Measurements from ENCODE around the gene L3MBTL3. TPM values are rescaled to one million over a fixed set of nuclear protein-coding genes. Genes with fewer than 3 reads are reported as not detected.

The L3MBTL3 gene
- total RNA-seq, 1 experiment from 2014 or later: 31.5 TPM

GRCh38 chr6:129978148-129978916, 40.0 kb upstream of the L3MBTL3 start:
- Histone ChIP-seq H3K4me2 (ENCODE audit: low read length) (no peak overlapping the region), H3K36me3 (ENCODE audit: control insufficient read depth in 1 of 2, insufficient read depth in 2 of 2, low read length in 2 of 2) (no peaks in the 10 kb centered on the region), H3K9me3 (ENCODE audit: control insufficient read depth in 1 of 2, insufficient read depth in 1 of 2, low read depth in 1 of 2, low read length in 2 of 2) (no peaks in the 10 kb centered on the region), H3K27me3 (ENCODE audit: insufficient read depth, low read length) (no peaks in the 10 kb centered on the region), H2AFZ (ENCODE audit: low read depth, low read length, poor library complexity, severe bottlenecking) (no peak overlapping the region), H3K4me1 (ENCODE audit: control insufficient read depth in 1 of 2, insufficient read depth in 2 of 2, low read length in 2 of 2) (no peaks in the 10 kb centered on the region), H3K79me2 (ENCODE audit: insufficient read depth, low read length) (no peaks in the 10 kb centered on the region), H3K9ac (ENCODE audit: low read length) (no peak overlapping the region), H3K9me2 (ENCODE audit: insufficient read depth) (no peaks in the 10 kb centered on the region), H3K27ac (ENCODE audit: low read depth, low read length) (no peak overlapping the region), H3K4me3 (replicated peaks in 1 of 2; ENCODE audit: low read depth in 1 of 2, low read length in 2 of 2) (no peak overlapping the region), H4K20me1 (ENCODE audit: insufficient read depth) (no peaks in the 10 kb centered on the region)
- intact Hi-C loops (cut with micrococcal nuclease): no loop called here
- ChIA-PET RAD21 (ENCODE audit: low non-redundant PET in 1 of 2, low total read pairs in 2 of 2, uncharacterized antibody in 2 of 2, unreplicated experiment in 2 of 2) (no interaction called here), CTCF (no interaction called here), POLR2A (no interaction called here)
- ATAC-seq: no peak
- peak; percentile 54; the same call in 1 of the 2 replicates for TF ChIP-seq CBX3 (IDR thresholded peaks at IDR 0.05; ENCODE audit: low read depth)
- TF ChIP-seq JUND (IDR thresholded peaks at IDR 0.05): no peak
- BruUV-seq (replicated peaks): no TSS peak
- DNase-seq (ENCODE audit: low read depth, low spot score): no peak

- Histone ChIP-seq H3K4me1 (ENCODE audit: control insufficient read depth in 1 of 2, insufficient read depth in 2 of 2, low read length in 2 of 2) (no peaks in the 10 kb centered on the region), H3K9ac (ENCODE audit: low read length) (no peak overlapping the region), H3K79me2 (ENCODE audit: insufficient read depth, low read length) (no peaks in the 10 kb centered on the region), H4K20me1 (ENCODE audit: insufficient read depth) (no peaks in the 10 kb centered on the region), H3K36me3 (ENCODE audit: control insufficient read depth in 1 of 2, insufficient read depth in 2 of 2, low read length in 2 of 2) (no peaks in the 10 kb centered on the region), H3K27me3 (ENCODE audit: insufficient read depth, low read length) (no peaks in the 10 kb centered on the region), H3K27ac (ENCODE audit: low read depth, low read length) (no peak overlapping the region), H3K9me3 (ENCODE audit: control insufficient read depth in 1 of 2, insufficient read depth in 1 of 2, low read depth in 1 of 2, low read length in 2 of 2) (no peaks in the 10 kb centered on the region), H3K9me2 (ENCODE audit: insufficient read depth) (no peaks in the 10 kb centered on the region), H3K4me2 (ENCODE audit: low read length) (no peak overlapping the region), H2AFZ (ENCODE audit: low read depth, low read length, poor library complexity, severe bottlenecking) (peak overlapping the region; percentile 44), H3K4me3 (replicated peaks in 1 of 2; ENCODE audit: low read depth in 1 of 2, low read length in 2 of 2) (no peak overlapping the region)
- TF ChIP-seq SIN3A (IDR thresholded peaks at IDR 0.05; ENCODE audit: low read depth) (no peak), SP1 (IDR thresholded peaks at IDR 0.05; ENCODE audit: low read depth) (no peak), JUND (IDR thresholded peaks at IDR 0.05) (no peak)
- ChIA-PET CTCF (interaction anchor here (2.4 kb wide), 1 partner anchor 41 kb away, joined by 6 read pairs; no protein-coding TSS in a partner anchor), POLR2A (no interaction called here), RAD21 (ENCODE audit: low non-redundant PET in 1 of 2, low total read pairs in 2 of 2, uncharacterized antibody in 2 of 2, unreplicated experiment in 2 of 2) (no interaction called here)
- intact Hi-C loops (cut with micrococcal nuclease): no loop called here
- ATAC-seq: no peak
- no TSS peak for BruUV-seq (replicated peaks)
- no peak for DNase-seq (ENCODE audit: low read depth, low spot score)
Measured at GRCh38 chr6:129980821-129981220, 37.6 kb upstream of the L3MBTL3 start.

Data from HCT116 (cell line).